HepG2 (cell line): Measurements from ENCODE around the gene CHCHD1. TPM values are rescaled to one million over a fixed set of nuclear protein-coding genes. Genes with fewer than 3 reads are reported as not detected.
A peak's percentile ranks its signal among the peaks of the same experiment; 100 is the strongest.

Experiments
- ARNT ChIP-seq: fragments of 450-650 bp; IDR thresholded peaks from 2 replicates; pipeline ENCODE4 v1.6.1; 2017
- ATF4 ChIP-seq, 2 experiments: fragments of 450-650 bp in 1 of 2; sonication (generic) in 1 of 2; formaldehyde crosslinking; IDR thresholded peaks; 2 replicates each; pipeline versions ENCODE4 v1.5.0 to v1.8.0; 2020 to 2022; ENCODE audit warnings: mild to moderate bottlenecking in 1 of 2, missing genetic modification reagents in 1 of 2
- ATM ChIP-seq: fragments of 450-650 bp; IDR thresholded peaks from 2 replicates; pipeline ENCODE4 v1.7.1; 2017; ENCODE audit warnings: mild to moderate bottlenecking, borderline replicate concordance
- BCL3 ChIP-seq: sonication (generic); formaldehyde crosslinking; IDR thresholded peaks from 2 replicates; pipeline ENCODE4 v1.5.1; 2020; ENCODE audit warnings: mild to moderate bottlenecking, missing genetic modification reagents, moderate library complexity
- BORCS8-MEF2B ChIP-seq: sonication (generic); formaldehyde crosslinking; IDR thresholded peaks from 2 replicates; pipeline ENCODE4 v1.8.0; 2022; ENCODE audit warnings: mild to moderate bottlenecking, missing genetic modification reagents
- HDAC2 ChIP-seq: sonication (generic); formaldehyde crosslinking; IDR thresholded peaks from 2 replicates; pipeline ENCODE4 v1.4.0; 2020; ENCODE audit warnings: missing genetic modification reagents
- HNF4G ChIP-seq, 2 experiments: sonication (generic) in 1 of 2; formaldehyde crosslinking in 1 of 2; IDR thresholded peaks; 2 replicates each; pipeline versions ENCODE4 v1.4.0 to v1.6.1; 2011 to 2020; ENCODE audit warnings: borderline replicate concordance in 2 of 2, low read depth in 2 of 2, mild to moderate bottlenecking in 2 of 2, low read length in 1 of 2, missing genetic modification reagents in 1 of 2, moderate library complexity in 1 of 2
- KDM5B ChIP-seq: sonication (generic); formaldehyde crosslinking; IDR thresholded peaks from 2 replicates; pipeline ENCODE4 v1.4.0; 2020; ENCODE audit warnings: missing genetic modification reagents, mild to moderate bottlenecking, borderline replicate concordance
- KLF13 ChIP-seq: sonication (generic); formaldehyde crosslinking; IDR thresholded peaks from 2 replicates; pipeline ENCODE4 v1.4.0; 2020; ENCODE audit warnings: mild to moderate bottlenecking, missing genetic modification reagents
- MAZ ChIP-seq, 2 experiments: sonication (generic) in 1 of 2; formaldehyde crosslinking in 1 of 2; IDR thresholded peaks; 2 replicates each; pipeline versions ENCODE4 v1.5.0 to v1.6.1; 2012 to 2020; ENCODE audit warnings: low read depth in 2 of 2, mild to moderate bottlenecking in 2 of 2, borderline replicate concordance in 1 of 2, improper control_type of control experiment in 1 of 2, low read length in 1 of 2, missing genetic modification reagents in 1 of 2, moderate library complexity in 1 of 2
- NONO ChIP-seq, 2 experiments: fragments of 450-650 bp in 1 of 2; sonication (generic) in 1 of 2; formaldehyde crosslinking in 1 of 2; IDR thresholded peaks in 1 of 2; conservative IDR thresholded peaks in 1 of 2; 2 replicates each; pipeline versions ENCODE4 v1.6.1 to v1.8.0; 2017 to 2022; ENCODE audit warnings: mild to moderate bottlenecking in 1 of 2, missing genetic modification reagents in 1 of 2, moderate library complexity in 1 of 2
- NR2F6 ChIP-seq, 2 experiments: IDR thresholded peaks; 2 replicates each; pipeline ENCODE4 v1.6.1; 2016; ENCODE audit warnings: antibody characterized with exemption in 1 of 2, mild to moderate bottlenecking in 1 of 2
- SNAPC5 ChIP-seq: sonication (generic); formaldehyde crosslinking; IDR thresholded peaks from 2 replicates; pipeline ENCODE4 v1.8.1; 2023; ENCODE audit warnings: mild to moderate bottlenecking, missing genetic modification reagents, borderline replicate concordance
- ZFP82 ChIP-seq: sonication (generic); formaldehyde crosslinking; IDR thresholded peaks from 2 replicates; pipeline ENCODE4 v1.5.1; 2020; ENCODE audit warnings: mild to moderate bottlenecking, missing genetic modification reagents, borderline replicate concordance
- ZMYM4 ChIP-seq: sonication (generic); formaldehyde crosslinking; IDR thresholded peaks from 2 replicates; pipeline ENCODE4 v1.8.1; 2023; ENCODE audit warnings: mild to moderate bottlenecking, missing genetic modification reagents
- ZNF75D ChIP-seq: sonication (generic); formaldehyde crosslinking; IDR thresholded peaks from 2 replicates; pipeline ENCODE4 v1.8.1; 2023; ENCODE audit warnings: missing genetic modification reagents, mild to moderate bottlenecking, borderline replicate concordance
- polyA plus RNA-seq, 8 experiments: library from polyadenylated mRNA; depleted of rRNA in 3 of 8; stranded (reverse) in 7 of 8; unstranded in 1 of 8; fragments of >200 nt; fragmentation: Illumina TruSeq in 4 of 8; extraction: Trizol in 4 of 8; gene quantifications; 2 replicates each; pipeline versions ENCODE4 v1.2.1 to v1.2.3, GENCODE V29; 2011 to 2016; ENCODE audit warnings: low read depth in 4 of 8, missing spikeins in 1 of 8, mixed read lengths in 1 of 8; ENCODE audit not compliant: insufficient read depth in 1 of 8
- total RNA-seq, 5 experiments: library from RNA; depleted of rRNA; stranded (reverse); fragments of >200 nt; fragmentation: Illumina TruSeq; extraction: Trizol; gene quantifications; 2 replicates each; pipeline ENCODE4 v1.2.3, GENCODE V29; 2016; ENCODE audit warnings: low read depth in 1 of 5
- TF ChIP-seq, protein P1 (sequence below): sonication (generic); formaldehyde crosslinking; IDR thresholded peaks from 2 replicates; pipeline ENCODE4 v1.8.0; 2022; ENCODE audit warnings: missing genetic modification reagents, mild to moderate bottlenecking, borderline replicate concordance
- TF ChIP-seq, protein P2 (sequence below): IDR thresholded peaks from 2 replicates; pipeline ENCODE4 v1.6.1; 2016; ENCODE audit warnings: low read depth, borderline replicate concordance
- TF ChIP-seq, protein P3 (sequence below): sonication (generic); formaldehyde crosslinking; IDR thresholded peaks from 2 replicates; pipeline ENCODE4 v1.4.0; 2020; ENCODE audit warnings: missing genetic modification reagents

Gene CHCHD1
- total and polyA plus RNA-seq, 2 of the 13 experiments (the other 11 are each of a cell fraction or from before 2014, with no cell fraction given), result 36.9 to 71.2 TPM

GRCh38 chr10:73772281-73773151, 9.3 kb upstream of the CHCHD1 start (continued):
- no peak for TF ChIP-seq ZNF75D (CRISPR knock-in tag)
- no peak; the same call in 1 of the 2 replicates for TF ChIP-seq BCL3 (CRISPR knock-in tag)
- no peak for TF ChIP-seq NR2F6 (IDR thresholded peaks at IDR 0.05)
- TF ChIP-seq NR2F6 (CRISPR knock-in tag; IDR thresholded peaks at IDR 0.05), result no peak
- 0 out of 2 replicates have a peak, but pooled peaks have one; percentile 29 for TF ChIP-seq HDAC2 (CRISPR knock-in tag)
- TF ChIP-seq BORCS8-MEF2B (CRISPR knock-in tag), result no peak; the same call in 1 of the 2 replicates
- no peak for TF ChIP-seq MAZ (IDR thresholded peaks at IDR 0.05; ENCODE audit: borderline replicate concordance, low read depth, low read length)
- peak; percentile 59 for TF ChIP-seq MAZ (CRISPR knock-in tag; IDR thresholded peaks at IDR 0.05; ENCODE audit: low read depth)
- TF ChIP-seq, protein P1, sequence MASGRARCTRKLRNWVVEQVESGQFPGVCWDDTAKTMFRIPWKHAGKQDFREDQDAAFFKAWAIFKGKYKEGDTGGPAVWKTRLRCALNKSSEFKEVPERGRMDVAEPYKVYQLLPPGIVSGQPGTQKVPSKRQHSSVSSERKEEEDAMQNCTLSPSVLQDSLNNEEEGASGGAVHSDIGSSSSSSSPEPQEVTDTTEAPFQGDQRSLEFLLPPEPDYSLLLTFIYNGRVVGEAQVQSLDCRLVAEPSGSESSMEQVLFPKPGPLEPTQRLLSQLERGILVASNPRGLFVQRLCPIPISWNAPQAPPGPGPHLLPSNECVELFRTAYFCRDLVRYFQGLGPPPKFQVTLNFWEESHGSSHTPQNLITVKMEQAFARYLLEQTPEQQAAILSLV (CRISPR knock-in tag), result no peak
- TF ChIP-seq ARNT, result no peak
- TF ChIP-seq ATM, result no peak
- no peak for TF ChIP-seq ATF4 (CRISPR knock-in tag; IDR thresholded peaks at IDR 0.05)
- no peak for TF ChIP-seq SNAPC5 (CRISPR knock-in tag)
- TF ChIP-seq KLF13, result no peak
- TF ChIP-seq ZMYM4 (CRISPR knock-in tag), result peak; percentile 36; the same call in 1 of the 2 replicates
- TF ChIP-seq ZFP82 (CRISPR knock-in tag), result no peak
- peak; percentile 83 for TF ChIP-seq KDM5B (CRISPR knock-in tag)
- TF ChIP-seq, protein P2, sequence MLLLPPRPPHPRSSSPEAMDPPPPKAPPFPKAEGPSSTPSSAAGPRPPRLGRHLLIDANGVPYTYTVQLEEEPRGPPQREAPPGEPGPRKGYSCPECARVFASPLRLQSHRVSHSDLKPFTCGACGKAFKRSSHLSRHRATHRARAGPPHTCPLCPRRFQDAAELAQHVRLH (CRISPR knock-in tag), result no peak; the same call in 1 of the 2 replicates
- no peak for TF ChIP-seq NONO (IDR thresholded peaks at IDR 0.05)
- peak; percentile 52 for TF ChIP-seq NONO (CRISPR knock-in tag; conservative IDR thresholded peaks at IDR 0.05)
- TF ChIP-seq, protein P3, sequence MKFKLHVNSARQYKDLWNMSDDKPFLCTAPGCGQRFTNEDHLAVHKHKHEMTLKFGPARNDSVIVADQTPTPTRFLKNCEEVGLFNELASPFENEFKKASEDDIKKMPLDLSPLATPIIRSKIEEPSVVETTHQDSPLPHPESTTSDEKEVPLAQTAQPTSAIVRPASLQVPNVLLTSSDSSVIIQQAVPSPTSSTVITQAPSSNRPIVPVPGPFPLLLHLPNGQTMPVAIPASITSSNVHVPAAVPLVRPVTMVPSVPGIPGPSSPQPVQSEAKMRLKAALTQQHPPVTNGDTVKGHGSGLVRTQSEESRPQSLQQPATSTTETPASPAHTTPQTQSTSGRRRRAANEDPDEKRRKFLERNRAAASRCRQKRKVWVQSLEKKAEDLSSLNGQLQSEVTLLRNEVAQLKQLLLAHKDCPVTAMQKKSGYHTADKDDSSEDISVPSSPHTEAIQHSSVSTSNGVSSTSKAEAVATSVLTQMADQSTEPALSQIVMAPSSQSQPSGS (CRISPR knock-in tag), result no peak
- no peak for TF ChIP-seq HNF4G (IDR thresholded peaks at IDR 0.05; ENCODE audit: borderline replicate concordance, low read depth, low read length)
- TF ChIP-seq HNF4G (CRISPR knock-in tag; IDR thresholded peaks at IDR 0.05; ENCODE audit: borderline replicate concordance, low read depth), result no peak
